GM19397 (cell line): ENCODE measurements around the gene ATP8B3.

ENCODE experiments used
- ATAC-seq: cut with Tn5 transposase; IDR thresholded peaks from one replicate; pipeline ENCODE4 v1.9.1; 2021; ENCODE audit warnings: mild to moderate bottlenecking, moderate library complexity; ENCODE audit not compliant: unreplicated experiment

ATP8B3 gene

DNA sequence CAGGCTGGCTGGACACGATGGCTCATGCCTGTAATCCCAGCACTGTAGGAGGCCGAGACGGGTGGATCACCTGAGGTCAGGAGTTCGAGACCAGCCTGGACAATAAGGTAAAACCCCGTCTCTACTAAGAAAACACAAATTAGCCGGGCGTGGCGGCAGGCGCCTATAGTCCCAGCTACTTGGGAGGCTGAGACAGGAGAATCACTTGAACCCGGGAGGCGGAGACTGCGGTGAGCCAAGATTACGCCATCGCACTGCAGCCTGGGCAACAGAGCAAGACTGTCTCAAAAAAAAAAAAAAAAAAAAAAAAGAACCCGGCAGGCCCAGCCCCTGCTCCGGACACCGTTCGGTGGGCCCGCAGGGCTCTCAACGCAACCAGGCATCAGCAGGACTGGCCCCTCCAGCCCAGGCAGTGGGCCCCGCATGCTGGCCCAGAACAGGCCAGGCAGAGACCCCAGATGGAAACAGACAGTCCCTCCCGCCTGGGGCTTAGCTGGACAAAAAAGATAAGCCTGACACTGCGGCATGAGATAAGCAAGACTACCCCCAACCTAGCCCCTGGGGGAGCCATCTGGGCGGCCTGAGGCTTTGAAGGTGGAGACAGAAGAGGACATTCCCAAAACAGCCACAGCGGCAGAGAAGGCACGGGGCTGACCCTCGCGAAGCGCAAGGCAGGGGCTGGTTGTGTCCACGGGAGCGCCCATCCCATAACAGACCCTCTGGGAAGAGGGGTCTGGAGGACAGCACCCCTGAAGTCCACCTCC is 24.6 kb upstream of the ATP8B3 start:
- no peak for ATAC-seq

- no peak for ATAC-seq
These were observed 21.5 kb upstream of the ATP8B3 start for GRCh38 chr19:1833540-1833939.

- no peak for ATAC-seq
These were observed 20.1 kb upstream of the ATP8B3 start for GRCh38 chr19:1832046-1832663.

GRCh38 chr19:1830978-1831377 is 18.9 kb upstream of the ATP8B3 start:
- no peak for ATAC-seq

- ATAC-seq: no peak
These were observed 18.5 kb upstream of the ATP8B3 start for GRCh38 chr19:1830568-1830967.

GRCh38 chr19:1829958-1830357 is 17.9 kb upstream of the ATP8B3 start:
- no peak for ATAC-seq

GRCh38 chr19:1828279-1829238 is 16.5 kb upstream of the ATP8B3 start:
- ATAC-seq: no peak

- no peak for ATAC-seq
These were observed 15.6 kb upstream of the ATP8B3 start for GRCh38 chr19:1827566-1828278.

DNA sequence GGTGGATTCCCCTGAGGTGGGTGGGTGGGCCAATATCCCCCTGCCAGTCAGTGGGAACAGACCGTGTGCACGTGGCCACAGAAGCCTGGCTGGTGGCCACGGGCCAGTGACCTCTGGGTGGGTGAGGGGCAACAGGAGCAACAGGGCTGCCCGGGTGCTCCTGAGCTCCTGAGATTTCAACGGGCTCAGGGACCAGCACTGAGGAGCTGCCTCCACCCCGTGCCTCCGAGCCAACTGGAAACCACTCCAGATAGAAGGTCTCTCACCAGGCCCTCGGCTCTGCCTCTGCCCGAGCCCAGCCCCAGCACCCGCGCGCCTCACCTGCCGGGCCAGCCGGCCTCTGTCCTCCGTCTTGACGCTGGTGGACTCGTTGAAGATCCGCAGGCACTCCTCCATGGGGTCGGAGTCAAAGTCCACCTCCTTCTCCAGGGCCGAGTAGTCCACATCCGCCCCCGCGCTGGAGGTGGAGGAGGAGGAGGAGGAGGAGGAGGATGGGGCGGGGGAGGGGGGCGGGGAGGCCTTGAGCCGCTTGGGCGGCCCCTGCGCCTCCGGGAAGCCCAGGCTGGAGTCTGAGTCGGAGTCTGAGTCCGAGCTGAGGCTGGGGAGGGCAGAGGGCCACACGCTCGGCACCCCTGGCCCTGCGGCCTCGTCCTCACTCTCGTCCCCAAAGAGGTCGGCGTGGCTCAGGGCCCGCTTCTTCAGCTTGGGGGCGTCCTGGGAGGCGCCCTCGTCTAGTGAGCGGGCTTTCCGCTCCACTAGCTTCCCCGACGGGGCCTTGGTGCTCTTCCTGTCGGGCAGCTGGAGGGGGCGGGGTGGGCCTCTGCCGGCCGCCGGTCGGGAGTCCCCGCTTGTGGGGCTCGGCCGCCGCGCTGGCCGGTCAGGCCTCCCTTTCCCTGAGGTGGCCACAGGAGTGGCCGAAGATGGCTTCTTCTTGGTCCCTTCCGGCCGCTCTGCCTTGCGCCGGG is 14.8 kb upstream of the ATP8B3 start:
- ATAC-seq: no peak

DNA sequence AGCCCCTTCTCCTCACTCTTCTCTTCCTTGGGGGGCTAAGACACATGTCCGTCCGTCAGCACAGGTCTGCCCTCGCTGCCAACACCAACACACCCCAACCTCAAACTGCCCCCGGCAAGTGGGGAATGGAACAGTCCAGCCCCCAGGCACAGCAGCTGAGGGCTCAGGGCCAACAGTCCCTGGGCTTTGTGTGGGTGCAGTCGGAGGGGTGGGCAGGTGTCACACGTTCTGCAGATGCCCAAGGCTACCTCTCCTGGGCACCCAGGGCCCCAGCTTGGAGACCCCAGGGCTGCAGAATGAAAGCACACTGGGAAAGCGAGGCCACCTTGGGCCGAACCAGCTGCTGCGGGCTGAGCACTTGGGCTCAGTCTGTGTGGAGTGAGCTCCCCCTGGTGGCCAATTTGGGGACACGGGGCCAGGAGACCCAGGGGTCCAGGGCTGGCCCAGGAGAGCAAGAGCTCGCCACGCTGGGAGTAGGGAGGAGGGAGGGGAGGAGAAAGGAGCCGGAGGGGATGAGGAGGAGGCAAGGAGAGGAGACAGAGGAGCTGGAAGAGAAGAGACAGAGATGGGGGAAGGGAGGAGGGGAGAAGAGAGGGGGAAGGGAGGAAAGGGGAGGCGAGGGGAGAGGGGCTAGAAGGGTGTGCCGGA is 14.0 kb upstream of the ATP8B3 start:
- no peak for ATAC-seq

GRCh38 chr19:1824252-1824622 is 12.2 kb upstream of the ATP8B3 start:
- ATAC-seq: no peak

GRCh38 chr19:1823539-1824251 is 11.6 kb upstream of the ATP8B3 start:
- ATAC-seq: no peak

DNA sequence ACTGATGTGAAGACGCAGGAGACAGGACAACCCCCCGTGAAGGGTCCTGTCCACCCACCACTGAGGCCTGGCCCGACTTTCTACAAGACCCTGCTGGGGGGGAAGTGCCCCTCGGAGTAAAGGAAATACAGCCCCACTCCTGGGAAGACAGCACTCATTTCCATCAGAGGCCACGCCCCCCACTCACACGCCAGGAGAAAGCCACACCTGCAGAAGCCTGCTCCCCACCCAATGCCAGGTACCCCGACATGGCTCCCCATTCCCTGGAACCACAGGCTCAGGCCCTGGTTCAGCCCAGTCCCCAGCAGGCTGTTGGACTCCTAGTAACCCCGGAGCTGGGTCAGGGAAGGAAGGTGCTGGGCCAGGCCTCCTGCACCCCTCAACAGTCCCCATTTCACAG is 10.9 kb upstream of the ATP8B3 start:
- no peak for ATAC-seq

GRCh38 chr19:1822210-1822609 is 10.1 kb upstream of the ATP8B3 start:
- ATAC-seq: no peak

GRCh38 chr19:1819341-1820255 is 7.5 kb upstream of the ATP8B3 start:
- no peak for ATAC-seq

DNA sequence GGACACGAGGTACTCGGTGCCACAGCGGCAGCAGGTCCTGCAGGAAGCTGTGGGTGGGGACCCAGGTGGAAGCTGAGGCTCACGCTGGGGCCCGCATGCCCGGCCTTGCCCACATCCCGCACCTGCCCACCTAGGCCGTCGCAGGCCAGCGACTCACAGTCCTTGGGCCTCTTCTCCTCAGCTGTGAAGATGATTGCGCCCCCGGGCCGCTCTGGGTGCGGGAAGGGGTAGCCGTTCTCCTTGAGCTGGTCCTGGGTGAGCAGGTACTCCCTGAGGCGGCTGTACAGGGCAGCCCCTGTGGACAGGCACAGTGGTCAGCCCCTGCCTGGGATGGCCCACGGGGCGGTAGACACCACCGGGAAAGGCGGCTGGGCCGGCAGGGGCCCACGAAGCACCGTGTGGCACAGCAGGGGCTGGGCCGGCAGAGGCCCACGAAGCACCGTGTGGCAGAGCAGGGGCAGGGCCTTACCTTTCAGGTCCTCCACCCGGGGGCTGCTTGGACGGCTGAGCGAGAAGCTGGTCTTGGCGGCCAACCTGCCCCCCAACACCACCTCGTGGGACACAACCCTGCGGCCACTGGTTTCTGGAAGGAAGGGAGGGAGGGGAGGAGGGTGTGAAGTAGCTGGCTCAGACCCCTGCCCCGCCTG is 6.6 kb upstream of the ATP8B3 start:
- no peak for ATAC-seq

DNA sequence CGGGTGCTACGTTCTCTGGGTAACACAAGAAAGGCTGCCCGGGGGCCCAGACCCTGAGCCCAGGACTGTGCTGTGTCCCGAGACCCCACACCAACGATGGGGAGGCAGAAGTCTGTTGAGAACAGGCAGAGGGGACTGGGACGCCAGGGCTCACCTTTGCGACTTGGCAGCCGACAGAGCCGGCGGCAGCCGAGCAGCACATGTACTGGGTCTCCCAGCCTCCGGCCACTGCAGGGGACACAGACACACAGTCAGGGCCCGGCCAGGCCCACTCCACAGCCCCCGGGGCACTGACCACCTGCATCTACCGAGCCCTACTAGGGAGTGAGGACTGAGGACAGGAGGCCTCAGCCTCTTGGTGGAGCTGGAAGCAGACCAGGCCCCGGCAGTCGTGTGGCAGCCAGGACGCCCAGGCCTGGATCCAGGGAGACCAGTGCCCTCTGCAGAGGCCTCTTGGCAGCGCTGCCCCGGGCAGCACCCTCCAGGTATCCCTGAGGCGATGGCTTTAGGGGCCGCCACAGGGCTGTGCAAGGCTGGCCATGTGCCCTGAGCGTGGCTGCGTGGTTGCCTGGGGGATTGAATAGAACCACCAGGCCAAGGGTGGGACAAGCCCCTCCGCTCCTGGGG is 5.6 kb upstream of the ATP8B3 start:
- no peak for ATAC-seq
